Gastroesophageal sphincter (tissue), 4 donors: ENCODE data around the gene CPNE8. TPM values are rescaled to one million over a fixed set of nuclear protein-coding genes. Genes with fewer than 3 reads are reported as not detected.

Source experiments
- ATAC-seq: fragments of 150-250 bp; one replicate; pipeline ENCODE4 v1.9.1; 2016; ENCODE audit warnings: mild to moderate bottlenecking, moderate library complexity
- H3K27ac ChIP-seq, 4 donors: fragments of 200-600 bp; sonication (generic) in 3 of 4; 1 replicate in 3 of 4; 2 replicates in 1 of 4; pipeline ENCODE4 v1.5.1; 2016 to 2019
- H3K27me3 ChIP-seq: fragments of 200-600 bp; sonication (generic); one replicate; pipeline ENCODE4 v1.5.1; 2019
- H3K36me3 ChIP-seq, 2 donors: fragments of 200-600 bp; sonication (generic); one replicate each; pipeline ENCODE4 v1.5.1; 2019; ENCODE audit warnings: control low read depth in 1 of 2
- H3K4me1 ChIP-seq, 3 donors: fragments of 200-600 bp; sonication (generic); 1 replicate in 2 of 3; 2 replicates in 1 of 3; pipeline ENCODE4 v1.5.1; 2016 to 2019; ENCODE audit warnings: control low read depth in 2 of 3
- H3K4me3 ChIP-seq, 2 donors: fragments of 200-600 bp; sonication (generic); one replicate each; pipeline ENCODE4 v1.5.1; 2019; ENCODE audit warnings: mild to moderate bottlenecking in 1 of 2, moderate library complexity in 1 of 2
- H3K9me3 ChIP-seq, 3 donors: fragments of 200-600 bp; sonication (generic); one replicate each; pipeline ENCODE4 v1.5.1; 2017 to 2019; ENCODE audit warnings: control low read depth in 2 of 3
- EP300 ChIP-seq: sonication (generic); formaldehyde crosslinking; IDR thresholded peaks from one replicate; pipeline ENCODE4 v1.6.1; 2017; ENCODE audit warnings: antibody characterized with exemption, mild to moderate bottlenecking
- POLR2A ChIP-seq, 2 donors: fragments of 450-650 bp; IDR thresholded peaks; one replicate each; pipeline ENCODE4 v1.6.1; 2017; ENCODE audit warnings: antibody characterized with exemption in 2 of 2, mild to moderate bottlenecking in 2 of 2, moderate library complexity in 1 of 2
- POLR2AphosphoS5 ChIP-seq: sonication (generic); formaldehyde crosslinking; IDR thresholded peaks from one replicate; pipeline ENCODE4 v1.6.1; 2017; ENCODE audit warnings: antibody characterized with exemption
- WGBS, 2 donors: methylation state at CpG; one replicate each; pipeline ENCODE4 v1.1.5; 2018; ENCODE audit warnings: low coverage in 1 of 2; 5-methylcytosine and 5-hydroxymethylcytosine counted together
- total RNA-seq, 4 donors: library from RNA; depleted of rRNA; stranded (reverse); fragments of >200 nt; gene quantifications; one replicate each; pipeline ENCODE4 v1.1.0, GENCODE V29; 2016
- TF ChIP-seq, protein P1 (sequence below), 4 experiments: fragments of 200-600 bp in 2 of 4; fragments of 450-650 bp in 2 of 4; sonication (generic) in 1 of 4; IDR thresholded peaks; one replicate each; pipeline ENCODE4 v1.5.1; 2017 to 2019; ENCODE audit warnings: antibody characterized with exemption in 4 of 4, mild to moderate bottlenecking in 2 of 4, moderate library complexity in 2 of 4

The CPNE8 gene
- total RNA-seq, 4 donors from 2014 or later: 15.5 to 44.2 (median 21.2) TPM

- Histone ChIP-seq H3K27ac (peak overlapping the region in 3 of 4 donors; percentile 93 to 94 (median 93)), H3K4me3 (peak overlapping the region in 1 of 2 donors; percentile 79), H3K36me3 (no peaks in the 10 kb centered on the region), H3K9me3 (no peaks in the 10 kb centered on the region), H3K4me1 (peaks cover 0 to 41% (median 0%) of the 10 kb centered on the region in 3 donors), H3K27me3 (no peaks in the 10 kb centered on the region)
- no peak for ATAC-seq
- TF ChIP-seq, protein P1, sequence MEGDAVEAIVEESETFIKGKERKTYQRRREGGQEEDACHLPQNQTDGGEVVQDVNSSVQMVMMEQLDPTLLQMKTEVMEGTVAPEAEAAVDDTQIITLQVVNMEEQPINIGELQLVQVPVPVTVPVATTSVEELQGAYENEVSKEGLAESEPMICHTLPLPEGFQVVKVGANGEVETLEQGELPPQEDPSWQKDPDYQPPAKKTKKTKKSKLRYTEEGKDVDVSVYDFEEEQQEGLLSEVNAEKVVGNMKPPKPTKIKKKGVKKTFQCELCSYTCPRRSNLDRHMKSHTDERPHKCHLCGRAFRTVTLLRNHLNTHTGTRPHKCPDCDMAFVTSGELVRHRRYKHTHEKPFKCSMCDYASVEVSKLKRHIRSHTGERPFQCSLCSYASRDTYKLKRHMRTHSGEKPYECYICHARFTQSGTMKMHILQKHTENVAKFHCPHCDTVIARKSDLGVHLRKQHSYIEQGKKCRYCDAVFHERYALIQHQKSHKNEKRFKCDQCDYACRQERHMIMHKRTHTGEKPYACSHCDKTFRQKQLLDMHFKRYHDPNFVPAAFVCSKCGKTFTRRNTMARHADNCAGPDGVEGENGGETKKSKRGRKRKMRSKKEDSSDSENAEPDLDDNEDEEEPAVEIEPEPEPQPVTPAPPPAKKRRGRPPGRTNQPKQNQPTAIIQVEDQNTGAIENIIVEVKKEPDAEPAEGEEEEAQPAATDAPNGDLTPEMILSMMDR (IDR thresholded peaks at IDR 0.05): no peak
- no peak for TF ChIP-seq POLR2AphosphoS5
- no peak for TF ChIP-seq EP300
- TF ChIP-seq POLR2A (IDR thresholded peaks at IDR 0.05): no peak
- 58% methylated on average over 3 of the region's 3 CpGs for WGBS, 2 donors
Observed at GRCh38 chr12:38903596-38903995, 1.8 kb downstream of the CPNE8 start.

DNA sequence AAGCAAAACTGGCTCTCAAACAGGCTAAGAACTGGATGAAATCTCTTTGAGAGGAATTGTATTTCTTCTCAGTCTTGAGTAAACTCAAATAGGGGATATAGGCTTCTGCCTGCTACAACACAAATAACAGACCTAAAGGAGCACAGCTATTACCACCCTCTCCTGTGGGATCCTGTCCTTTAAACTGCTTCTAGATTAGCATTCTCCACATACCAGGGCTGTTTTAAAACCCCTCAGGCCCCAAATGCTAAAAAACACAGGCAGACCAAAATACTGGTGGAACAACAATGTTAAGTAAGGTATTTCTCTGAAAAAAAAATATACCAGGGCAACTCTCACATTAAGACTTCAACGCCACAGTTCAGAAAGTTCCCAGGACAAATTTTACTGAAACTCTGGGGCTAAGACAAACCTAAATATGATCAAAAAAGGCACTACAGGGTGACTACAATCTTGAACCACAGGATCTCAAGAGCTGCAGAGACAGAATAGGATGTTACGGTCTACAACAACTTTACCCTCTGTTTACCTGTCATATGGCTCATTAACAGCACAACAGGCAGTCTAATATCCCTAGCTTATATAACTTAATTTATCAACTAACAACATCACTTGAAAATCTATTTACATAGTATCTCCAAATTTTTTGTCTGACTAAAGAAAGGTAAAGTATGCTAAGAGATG is 7.2 kb downstream of the CPNE8 start:
- TF ChIP-seq POLR2AphosphoS5: no peak
- TF ChIP-seq POLR2A (IDR thresholded peaks at IDR 0.05): no peak
- TF ChIP-seq, protein P1 (IDR thresholded peaks at IDR 0.05): no peak
- no peak for TF ChIP-seq EP300
- no peak for ATAC-seq
- H3K4me1 ChIP-seq: peaks cover 0 to 32% (median 3%) of the 10 kb centered on the region in 3 donors
- H3K27me3 ChIP-seq: no peaks in the 10 kb centered on the region
- no peaks in the 10 kb centered on the region for H3K36me3 ChIP-seq
- H3K4me3 ChIP-seq: no peak overlapping the region
- H3K27ac ChIP-seq: no peak overlapping the region
- 78 to 83% methylated on average over 2 of the region's 2 CpGs for WGBS, 2 donors
- H3K9me3 ChIP-seq: no peaks in the 10 kb centered on the region

DNA sequence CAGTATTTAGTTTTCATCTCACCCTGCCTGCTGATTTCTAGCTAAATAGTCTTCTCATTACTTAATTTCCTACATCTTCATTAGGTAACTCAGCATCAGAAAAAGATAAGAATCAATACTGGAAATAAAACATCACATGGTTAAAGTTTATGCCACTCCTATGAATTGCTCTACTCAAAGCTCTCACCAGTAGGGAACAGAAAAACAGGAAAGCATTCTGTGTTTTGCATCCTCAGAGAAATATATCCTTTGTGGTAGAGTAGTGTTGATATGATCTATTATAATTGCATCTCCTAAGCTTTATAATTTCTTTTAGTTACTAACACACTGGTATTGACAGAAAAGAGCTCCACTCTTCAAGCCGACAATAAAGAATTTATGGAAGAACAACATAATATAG is 9.9 kb downstream of the CPNE8 start:
- Histone ChIP-seq H3K4me1 (peaks cover 0 to 33% (median 3%) of the 10 kb centered on the region in 3 donors), H3K27ac (no peak overlapping the region), H3K9me3 (no peaks in the 10 kb centered on the region), H3K27me3 (no peaks in the 10 kb centered on the region), H3K36me3 (no peaks in the 10 kb centered on the region), H3K4me3 (no peak overlapping the region)
- TF ChIP-seq EP300 (no peak), POLR2A (IDR thresholded peaks at IDR 0.05) (no peak), POLR2AphosphoS5 (no peak)
- TF ChIP-seq, protein P1 (IDR thresholded peaks at IDR 0.05): no peak
- 77 to 93% methylated on average over 1 of the region's 1 CpG for WGBS, 2 donors
- ATAC-seq: no peak

- ATAC-seq: no peak
- H3K4me1 ChIP-seq: peaks cover 0 to 38% (median 3%) of the 10 kb centered on the region in 3 donors
- no peaks in the 10 kb centered on the region for H3K9me3 ChIP-seq
- H3K27ac ChIP-seq: no peak overlapping the region
- no peak overlapping the region for H3K4me3 ChIP-seq
- no peaks in the 10 kb centered on the region for H3K36me3 ChIP-seq
- TF ChIP-seq POLR2AphosphoS5: no peak
- no peak for TF ChIP-seq EP300
- TF ChIP-seq, protein P1 (IDR thresholded peaks at IDR 0.05): no peak
- TF ChIP-seq POLR2A (IDR thresholded peaks at IDR 0.05): no peak
- no peaks in the 10 kb centered on the region for H3K27me3 ChIP-seq
Observed at GRCh38 chr12:38892976-38893375, 12.4 kb downstream of the CPNE8 start.
